GM23338 (cell line): Measurements from ENCODE around the gene TICAM2. TPM values are rescaled to one million over a fixed set of nuclear protein-coding genes. Genes with fewer than 3 reads are reported as not detected.

Source experiments
- ATAC-seq: fragments of 200-7000 bp; cut with Tn5 transposase; 3 replicates; pipeline ENCODE4 v1.9.1; 2020
- DNase-seq: peaks from one replicate; pipeline ENCODE4 v3.0.0-alpha.2; 2015; ENCODE audit warnings: low spot score
- H2AFZ ChIP-seq: fragments of 200-600 bp; sonication (generic); 2 replicates; pipeline ENCODE4 v1.8.0; 2016; ENCODE audit warnings: antibody characterized with exemption, mild to moderate bottlenecking, moderate library complexity
- H3F3A ChIP-seq: fragments of 200-600 bp; sonication (generic); replicated peaks from 2 replicates; pipeline ENCODE4 v1.8.0; 2017; ENCODE audit warnings: antibody characterized with exemption, mixed run types, low read depth
- H3K27ac ChIP-seq: fragments of 200-600 bp; sonication (generic); 2 replicates; pipeline ENCODE4 v1.6.1; 2016; ENCODE audit warnings: low read depth
- H3K27me3 ChIP-seq: fragments of 200-600 bp; sonication (generic); 2 replicates; pipeline ENCODE4 v1.8.0; 2016; ENCODE audit warnings: mild to moderate bottlenecking, mixed run types, moderate library complexity; ENCODE audit not compliant: insufficient read depth
- H3K36me3 ChIP-seq: fragments of 200-600 bp; sonication (generic); 2 replicates; pipeline ENCODE4 v1.8.0; 2016; ENCODE audit warnings: mild to moderate bottlenecking; ENCODE audit not compliant: insufficient read depth
- H3K4me1 ChIP-seq: fragments of 200-600 bp; sonication (generic); 2 replicates; pipeline ENCODE4 v1.8.0; 2016; ENCODE audit warnings: mild to moderate bottlenecking, moderate library complexity; ENCODE audit not compliant: insufficient read depth
- H3K4me2 ChIP-seq: fragments of 200-600 bp; sonication (generic); 2 replicates; pipeline ENCODE4 v1.7.1; 2017; ENCODE audit warnings: mixed run types
- H3K4me3 ChIP-seq: fragments of 200-600 bp; sonication (generic); 2 replicates; pipeline ENCODE4 v1.6.1; 2016; ENCODE audit warnings: mixed run types
- H3K79me2 ChIP-seq: fragments of 200-600 bp; sonication (generic); replicated peaks from 2 replicates; pipeline ENCODE4 v1.8.0; 2017; ENCODE audit warnings: mild to moderate bottlenecking; ENCODE audit not compliant: insufficient read depth
- H3K9me2 ChIP-seq: fragments of 200-600 bp; sonication (generic); 2 replicates; pipeline ENCODE4 v1.8.0; 2017; ENCODE audit not compliant: insufficient read depth
- H4K20me1 ChIP-seq: fragments of 200-600 bp; sonication (generic); replicated peaks from 2 replicates; pipeline ENCODE4 v1.8.0; 2017; ENCODE audit warnings: mild to moderate bottlenecking; ENCODE audit not compliant: insufficient read depth
- H3K27ac Mint-ChIP-seq: 2 replicates; pipeline ENCODE4 v1.8.0; 2020; ENCODE audit warnings: inconsistent platforms, mild to moderate bottlenecking, moderate library complexity, mixed read lengths
- H3K27me3 Mint-ChIP-seq: 3 replicates; pipeline ENCODE4 v1.8.0; 2022; ENCODE audit warnings: low read depth, mild to moderate bottlenecking, moderate library complexity, mixed read lengths, inconsistent platforms; ENCODE audit not compliant: insufficient read depth, poor library complexity
- H3K36me3 Mint-ChIP-seq: 3 replicates; pipeline ENCODE4 v1.8.0; 2021; ENCODE audit warnings: low read depth, mild to moderate bottlenecking, inconsistent platforms, moderate library complexity, mixed read lengths
- H3K4me1 Mint-ChIP-seq: 3 replicates; pipeline ENCODE4 v1.8.0; 2020; ENCODE audit warnings: mild to moderate bottlenecking, inconsistent platforms, mixed read lengths
- H3K4me3 Mint-ChIP-seq: 3 replicates; pipeline ENCODE4 v1.8.0; 2021; ENCODE audit warnings: moderate library complexity, mild to moderate bottlenecking, inconsistent platforms, mixed read lengths
- H3K9me3 Mint-ChIP-seq: 3 replicates; pipeline ENCODE4 v1.8.0; 2020; ENCODE audit warnings: moderate library complexity, mild to moderate bottlenecking, inconsistent platforms, mixed read lengths
- CREB1 ChIP-seq: fragments of 250-450 bp; sonication (Bioruptor Pico); IDR thresholded peaks from 2 replicates; pipeline ENCODE4 v1.5.0; 2020; ENCODE audit warnings: low read depth, mild to moderate bottlenecking, moderate library complexity
- CTCF ChIP-seq, 2 experiments: fragments of 200-600 bp in 1 of 2; sonication (generic) in 1 of 2; conservative IDR thresholded peaks; 2 replicates each; pipeline versions ENCODE4 v1.5.1 to v1.6.1; 2016 to 2017; ENCODE audit warnings: antibody characterized with exemption in 2 of 2, low read depth in 2 of 2, mild to moderate bottlenecking in 2 of 2, moderate library complexity in 1 of 2
- ETS1 ChIP-seq: IDR thresholded peaks from 2 replicates; pipeline ENCODE4 v1.6.1; 2016; ENCODE audit warnings: antibody characterized with exemption
- EZH2 ChIP-seq: fragments of 200-600 bp; sonication (generic); IDR thresholded peaks from one replicate; pipeline ENCODE4 v1.8.0; 2017; ENCODE audit warnings: antibody characterized with exemption, mild to moderate bottlenecking, low read depth; ENCODE audit not compliant: unreplicated experiment
- EZH2phosphoT487 ChIP-seq: fragments of 200-600 bp; sonication (generic); IDR thresholded peaks from one replicate; pipeline ENCODE4 v1.8.1; 2018; ENCODE audit warnings: antibody characterized with exemption; ENCODE audit not compliant: unreplicated experiment
- POLR2AphosphoS5 ChIP-seq: IDR thresholded peaks from 2 replicates; pipeline ENCODE4 v1.6.1; 2016; ENCODE audit warnings: antibody characterized with exemption, low read depth
- STAT1 ChIP-seq: IDR thresholded peaks from one replicate; pipeline ENCODE4 v1.6.1; 2016; ENCODE audit warnings: antibody characterized with exemption; ENCODE audit not compliant: unreplicated experiment
- ZNF114 ChIP-seq: fragments of 250-450 bp; sonication (Bioruptor Pico); IDR thresholded peaks from 2 replicates; pipeline ENCODE4 v1.5.0; 2020; ENCODE audit warnings: mild to moderate bottlenecking, moderate library complexity
- ZNF331 ChIP-seq: fragments of 250-450 bp; sonication (Bioruptor Pico); IDR thresholded peaks from 2 replicates; pipeline ENCODE4 v1.5.0; 2020; ENCODE audit warnings: low read depth, mild to moderate bottlenecking, moderate library complexity
- ZNF462 ChIP-seq: fragments of 250-450 bp; sonication (Bioruptor Pico); IDR thresholded peaks from 2 replicates; pipeline ENCODE4 v1.5.0; 2020; ENCODE audit warnings: mild to moderate bottlenecking, moderate library complexity
- polyA plus RNA-seq: library from polyadenylated mRNA; unstranded; fragments of >200 nt; fragmentation: Nextera tagmentation; extraction: Ambion mirVana; gene quantifications from 2 replicates; pipeline ENCODE4 v1.2.1, GENCODE V29; 2016
- total RNA-seq: library from RNA; depleted of rRNA; stranded (reverse); fragments of >200 nt; shearing (Covaris generic); gene quantifications from 2 replicates; pipeline ENCODE4 v1.2.3, GENCODE V29; 2014
- TF ChIP-seq, protein P1 (sequence below): IDR thresholded peaks from one replicate; pipeline ENCODE4 v1.6.1; 2018; ENCODE audit warnings: antibody characterized with exemption; ENCODE audit not compliant: unreplicated experiment

The TICAM2 gene
- total and polyA plus RNA-seq, 2 experiments from 2014 or later, result 1.0 TPM; not detected in 1

DNA sequence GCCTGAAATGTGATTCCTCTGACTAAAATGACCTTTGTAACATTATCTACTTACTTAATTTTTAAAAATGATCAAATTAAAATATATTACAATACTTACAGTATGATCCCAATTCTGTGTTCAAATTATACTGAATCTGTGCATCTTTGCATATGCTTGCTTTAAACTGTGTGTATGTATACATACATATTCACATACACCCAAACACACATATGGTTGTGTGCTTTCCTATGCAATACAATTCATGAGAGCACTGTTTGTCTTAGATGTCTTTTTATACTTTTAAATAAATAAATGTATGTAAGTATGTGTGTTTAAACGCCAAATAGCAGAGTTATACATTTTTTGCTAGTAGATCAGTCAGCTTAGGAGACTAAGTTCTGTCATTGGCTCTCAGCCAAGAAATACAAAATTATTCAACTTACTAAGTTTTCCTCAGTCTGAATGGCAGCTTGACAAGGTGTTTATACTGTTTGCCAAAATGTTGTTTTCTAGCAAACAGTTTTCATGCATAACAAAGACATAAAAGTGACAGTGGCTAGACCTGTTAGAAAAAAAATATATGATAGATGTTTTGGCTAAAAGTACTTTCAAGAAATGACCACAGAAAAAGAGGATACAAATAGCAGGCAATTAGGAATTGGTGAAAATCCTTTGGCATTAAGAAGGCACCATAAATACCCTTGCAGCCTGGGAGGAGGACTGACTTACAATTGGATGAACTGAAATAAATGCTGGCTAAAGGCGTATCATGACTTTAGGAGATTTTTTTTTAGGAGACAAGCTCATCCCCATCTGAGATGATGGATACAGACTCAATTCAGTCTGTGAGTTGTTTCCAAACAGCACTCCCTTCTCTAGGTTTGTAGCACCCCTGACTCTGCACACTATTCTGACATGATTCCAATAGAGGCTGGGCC lies 7.9 kb downstream of the TICAM2 start:
- H3K9me3 Mint-ChIP-seq, result no peaks in the 10 kb centered on the region
- H3K27ac Mint-ChIP-seq, result no peak overlapping the region
- no peaks in the 10 kb centered on the region for H3K36me3 Mint-ChIP-seq
- no peak for DNase-seq
- Histone ChIP-seq H3K4me1 (peaks cover 1% of the 10 kb centered on the region; the same call in 1 of the 2 replicates), H3K9me2 (no peaks in the 10 kb centered on the region), H3K79me2 (no peaks in the 10 kb centered on the region), H3K27ac (no peak overlapping the region), H3F3A (no peaks in the 10 kb centered on the region), H4K20me1 (no peaks in the 10 kb centered on the region), H2AFZ (no peak overlapping the region), H3K4me2 (no peak overlapping the region), H3K36me3 (no peaks in the 10 kb centered on the region), H3K4me3 (no peak overlapping the region), H3K27me3 (no peaks in the 10 kb centered on the region)
- H3K27me3 Mint-ChIP-seq, result no peaks in the 10 kb centered on the region
- H3K4me1 Mint-ChIP-seq, result peaks cover 1% of the 10 kb centered on the region; the same call in 2 of the 3 replicates
- H3K4me3 Mint-ChIP-seq, result no peak overlapping the region
- no peak for TF ChIP-seq ZNF331 (CRISPR knock-in tag)
- no peak for TF ChIP-seq ZNF114 (CRISPR knock-in tag)
- TF ChIP-seq EZH2, result no peak
- no peak for TF ChIP-seq ZNF462
- TF ChIP-seq EZH2phosphoT487, result no peak
- TF ChIP-seq ETS1, result no peak
- no peak for TF ChIP-seq POLR2AphosphoS5
- no peak for TF ChIP-seq STAT1
- TF ChIP-seq, protein P1, sequence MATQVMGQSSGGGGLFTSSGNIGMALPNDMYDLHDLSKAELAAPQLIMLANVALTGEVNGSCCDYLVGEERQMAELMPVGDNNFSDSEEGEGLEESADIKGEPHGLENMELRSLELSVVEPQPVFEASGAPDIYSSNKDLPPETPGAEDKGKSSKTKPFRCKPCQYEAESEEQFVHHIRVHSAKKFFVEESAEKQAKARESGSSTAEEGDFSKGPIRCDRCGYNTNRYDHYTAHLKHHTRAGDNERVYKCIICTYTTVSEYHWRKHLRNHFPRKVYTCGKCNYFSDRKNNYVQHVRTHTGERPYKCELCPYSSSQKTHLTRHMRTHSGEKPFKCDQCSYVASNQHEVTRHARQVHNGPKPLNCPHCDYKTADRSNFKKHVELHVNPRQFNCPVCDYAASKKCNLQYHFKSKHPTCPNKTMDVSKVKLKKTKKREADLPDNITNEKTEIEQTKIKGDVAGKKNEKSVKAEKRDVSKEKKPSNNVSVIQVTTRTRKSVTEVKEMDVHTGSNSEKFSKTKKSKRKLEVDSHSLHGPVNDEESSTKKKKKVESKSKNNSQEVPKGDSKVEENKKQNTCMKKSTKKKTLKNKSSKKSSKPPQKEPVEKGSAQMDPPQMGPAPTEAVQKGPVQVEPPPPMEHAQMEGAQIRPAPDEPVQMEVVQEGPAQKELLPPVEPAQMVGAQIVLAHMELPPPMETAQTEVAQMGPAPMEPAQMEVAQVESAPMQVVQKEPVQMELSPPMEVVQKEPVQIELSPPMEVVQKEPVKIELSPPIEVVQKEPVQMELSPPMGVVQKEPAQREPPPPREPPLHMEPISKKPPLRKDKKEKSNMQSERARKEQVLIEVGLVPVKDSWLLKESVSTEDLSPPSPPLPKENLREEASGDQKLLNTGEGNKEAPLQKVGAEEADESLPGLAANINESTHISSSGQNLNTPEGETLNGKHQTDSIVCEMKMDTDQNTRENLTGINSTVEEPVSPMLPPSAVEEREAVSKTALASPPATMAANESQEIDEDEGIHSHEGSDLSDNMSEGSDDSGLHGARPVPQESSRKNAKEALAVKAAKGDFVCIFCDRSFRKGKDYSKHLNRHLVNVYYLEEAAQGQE, result no peak
- TF ChIP-seq CTCF (conservative IDR thresholded peaks at IDR 0.05; ENCODE audit: low read depth in 2 of 2), result no peak
- TF ChIP-seq CREB1, result no peak
- ATAC-seq, result no peak
